ENCODE data around the gene SOX5. TPM values are rescaled to one million over a fixed set of nuclear protein-coding genes. Genes with fewer than 3 reads are reported as not detected.
"Not testable (repeated sequence)": the region's sequence is repeated elsewhere in the genome, so short reads cannot be mapped to it uniquely, and the experiment has no call there.

SOX5 gene
- total RNA-seq, 1 experiment from 2014 or later, result 0.52 TPM

GRCh38 chr12:23515785-23516184 is 433.7 kb downstream of the SOX5 start:
- H3K9me2 ChIP-seq (ENCODE audit: insufficient read depth); DNase-seq (ENCODE audit: low read depth, low spot score); H3K4me1 ChIP-seq (ENCODE audit: control insufficient read depth in 1 of 2, insufficient read depth in 2 of 2, low read length in 2 of 2); H3K27ac ChIP-seq (ENCODE audit: low read depth, low read length); CTCF ChIA-PET; H2AFZ ChIP-seq (ENCODE audit: low read depth, low read length, poor library complexity, severe bottlenecking); H3K27me3 ChIP-seq (ENCODE audit: insufficient read depth, low read length); H3K4me2 ChIP-seq (ENCODE audit: low read length); BruUV-seq (replicated peaks); H4K20me1 ChIP-seq (ENCODE audit: insufficient read depth); RAD21 ChIA-PET (ENCODE audit: low non-redundant PET in 1 of 2, low total read pairs in 2 of 2, uncharacterized antibody in 2 of 2, unreplicated experiment in 2 of 2); intact Hi-C loops (cut with micrococcal nuclease); H3K4me3 ChIP-seq (replicated peaks in 1 of 2; ENCODE audit: low read depth in 1 of 2, low read length in 2 of 2); H3K9ac ChIP-seq (ENCODE audit: low read length); POLR2A ChIA-PET; ATAC-seq; H3K79me2 ChIP-seq (ENCODE audit: insufficient read depth, low read length); H3K36me3 ChIP-seq (ENCODE audit: control insufficient read depth in 1 of 2, insufficient read depth in 2 of 2, low read length in 2 of 2): not testable (repeated sequence)
- peaks cover 6 to 14% of the 10 kb centered on the region in 2 experiments; a peak in 2 of 4 replicates for H3K9me3 ChIP-seq (ENCODE audit: control insufficient read depth in 1 of 2, insufficient read depth in 1 of 2, low read depth in 1 of 2, low read length in 2 of 2)

GRCh38 chr12:23510484-23510883 is 439.0 kb downstream of the SOX5 start:
- Histone ChIP-seq H3K27ac (ENCODE audit: low read depth, low read length) (no peak overlapping the region), H3K4me1 (ENCODE audit: control insufficient read depth in 1 of 2, insufficient read depth in 2 of 2, low read length in 2 of 2) (no peaks in the 10 kb centered on the region), H3K79me2 (ENCODE audit: insufficient read depth, low read length) (no peaks in the 10 kb centered on the region), H3K36me3 (ENCODE audit: control insufficient read depth in 1 of 2, insufficient read depth in 2 of 2, low read length in 2 of 2) (no peaks in the 10 kb centered on the region; a peak in 1 of 4 replicates), H3K4me2 (ENCODE audit: low read length) (no peak overlapping the region), H3K9me2 (ENCODE audit: insufficient read depth) (no peaks in the 10 kb centered on the region), H3K27me3 (ENCODE audit: insufficient read depth, low read length) (no peaks in the 10 kb centered on the region), H3K4me3 (replicated peaks in 1 of 2; ENCODE audit: low read depth in 1 of 2, low read length in 2 of 2) (no peak overlapping the region), H2AFZ (ENCODE audit: low read depth, low read length, poor library complexity, severe bottlenecking) (no peak overlapping the region), H3K9ac (ENCODE audit: low read length) (no peak overlapping the region), H3K9me3 (ENCODE audit: control insufficient read depth in 1 of 2, insufficient read depth in 1 of 2, low read depth in 1 of 2, low read length in 2 of 2) (peaks cover 6 to 14% of the 10 kb centered on the region in 2 experiments; a peak in 2 of 4 replicates), H4K20me1 (ENCODE audit: insufficient read depth) (no peaks in the 10 kb centered on the region)
- no peak for DNase-seq (ENCODE audit: low read depth, low spot score)
- POLR2A ChIA-PET, result no interaction called here
- CTCF ChIA-PET, result no interaction called here
- intact Hi-C loops (cut with micrococcal nuclease), result no loop called here
- no peak for ATAC-seq
- RAD21 ChIA-PET (ENCODE audit: low non-redundant PET in 1 of 2, low total read pairs in 2 of 2, uncharacterized antibody in 2 of 2, unreplicated experiment in 2 of 2), result no interaction called here
- TF ChIP-seq ZBTB33 (IDR thresholded peaks at IDR 0.05; ENCODE audit: extremely low read depth, insufficient replicate concordance, low read length), result no peak
- TF ChIP-seq REST (IDR thresholded peaks at IDR 0.05; ENCODE audit: low read depth), result no peak
- no peak for TF ChIP-seq EZH2 (IDR thresholded peaks at IDR 0.05)
- no peak for TF ChIP-seq SP1 (IDR thresholded peaks at IDR 0.05; ENCODE audit: low read depth)
- no TSS peak for BruUV-seq (replicated peaks)

GRCh38 chr12:23509832-23510231 is 439.6 kb downstream of the SOX5 start:
- H3K4me2 ChIP-seq (ENCODE audit: low read length); POLR2A ChIA-PET; intact Hi-C loops (cut with micrococcal nuclease); BruUV-seq (replicated peaks); CTCF ChIA-PET; H3K9ac ChIP-seq (ENCODE audit: low read length); H4K20me1 ChIP-seq (ENCODE audit: insufficient read depth); H3K9me2 ChIP-seq (ENCODE audit: insufficient read depth); H3K27ac ChIP-seq (ENCODE audit: low read depth, low read length); ATAC-seq; H3K36me3 ChIP-seq (ENCODE audit: control insufficient read depth in 1 of 2, insufficient read depth in 2 of 2, low read length in 2 of 2); H3K4me3 ChIP-seq (replicated peaks in 1 of 2; ENCODE audit: low read depth in 1 of 2, low read length in 2 of 2); RAD21 ChIA-PET (ENCODE audit: low non-redundant PET in 1 of 2, low total read pairs in 2 of 2, uncharacterized antibody in 2 of 2, unreplicated experiment in 2 of 2); H3K27me3 ChIP-seq (ENCODE audit: insufficient read depth, low read length); H2AFZ ChIP-seq (ENCODE audit: low read depth, low read length, poor library complexity, severe bottlenecking); H3K79me2 ChIP-seq (ENCODE audit: insufficient read depth, low read length); DNase-seq (ENCODE audit: low read depth, low spot score); H3K4me1 ChIP-seq (ENCODE audit: control insufficient read depth in 1 of 2, insufficient read depth in 2 of 2, low read length in 2 of 2): not testable (repeated sequence)
- H3K9me3 ChIP-seq (ENCODE audit: control insufficient read depth in 1 of 2, insufficient read depth in 1 of 2, low read depth in 1 of 2, low read length in 2 of 2), result peaks cover 6 to 14% of the 10 kb centered on the region in 2 experiments; a peak in 2 of 4 replicates
